ENCODE results near the gene ANKRD11. TPM values are rescaled to one million over a fixed set of nuclear protein-coding genes. Genes with fewer than 3 reads are reported as not detected.

Gene ANKRD11
- total RNA-seq, 4 donors from 2014 or later: 67.0 to 107 (median 88.9) TPM

GRCh38 chr16:89317729-89318429, 172.5 kb downstream of the ANKRD11 start:
- no peak for ATAC-seq
- 79 to 87% methylated on average over 7 to 20 of the region's 23 CpGs for WGBS, 2 donors (ENCODE audit: low coverage in 1 of 2)
- no peak overlapping the region for H3K27ac ChIP-seq
- TF ChIP-seq POLR2A (IDR thresholded peaks at IDR 0.05) (no peak), POLR2AphosphoS5 (IDR thresholded peaks at IDR 0.05) (no peak)
- H3K9me3 ChIP-seq: no peaks in the 10 kb centered on the region
- H3K36me3 ChIP-seq: peaks cover 0 to 17% of the 10 kb centered on the region in 2 donors
- H3K4me3 ChIP-seq: no peak overlapping the region
- H3K4me1 ChIP-seq: peaks cover 0 to 92% (median 71%) of the 10 kb centered on the region in 3 donors
- no peaks in the 10 kb centered on the region for H3K27me3 ChIP-seq

- peaks cover 0 to 85% (median 64%) of the 10 kb centered on the region in 3 donors for H3K4me1 ChIP-seq
- H3K4me3 ChIP-seq: no peak overlapping the region
- TF ChIP-seq EP300 (IDR thresholded peaks at IDR 0.05) (no peak), POLR2A (IDR thresholded peaks at IDR 0.05) (no peak), POLR2AphosphoS5 (IDR thresholded peaks at IDR 0.05) (no peak), CTCF (IDR thresholded peaks at IDR 0.05) (no peak)
- no peaks in the 10 kb centered on the region for H3K27me3 ChIP-seq
- WGBS, 2 donors (ENCODE audit: low coverage in 1 of 2): 69 to 85% methylated on average over 5 of the region's 12 CpGs
- H3K9me3 ChIP-seq: no peaks in the 10 kb centered on the region
- H3K36me3 ChIP-seq: peaks cover 0 to 24% of the 10 kb centered on the region in 2 donors
- ATAC-seq: no peak
- peak overlapping the region in 2 of 4 donors; percentile 12 to 38 for H3K27ac ChIP-seq
Measured at GRCh38 chr16:89317101-89317671, 173.2 kb downstream of the ANKRD11 start.

- Histone ChIP-seq H3K9me3 (no peaks in the 10 kb centered on the region), H3K4me3 (no peak overlapping the region), H3K27me3 (no peaks in the 10 kb centered on the region), H3K4me1 (peaks cover 0 to 80% (median 60%) of the 10 kb centered on the region in 3 donors), H3K27ac (peak overlapping the region in 2 of 4 donors; percentile 12 to 38), H3K36me3 (peaks cover 0 to 29% of the 10 kb centered on the region in 2 donors)
- WGBS, 2 donors (ENCODE audit: low coverage in 1 of 2): 86 to 89% methylated on average over 6 of the region's 14 CpGs
- no peak for ATAC-seq
- TF ChIP-seq POLR2AphosphoS5 (IDR thresholded peaks at IDR 0.05): no peak
- no peak for TF ChIP-seq EP300 (IDR thresholded peaks at IDR 0.05)
- TF ChIP-seq POLR2A (IDR thresholded peaks at IDR 0.05): no peak
- TF ChIP-seq CTCF (IDR thresholded peaks at IDR 0.05): no peak
Measured at GRCh38 chr16:89316701-89317100, 173.7 kb downstream of the ANKRD11 start.

GRCh38 chr16:89315791-89316581, 174.4 kb downstream of the ANKRD11 start:
- H3K27me3 ChIP-seq: no peaks in the 10 kb centered on the region
- H3K36me3 ChIP-seq: peaks cover 0 to 31% of the 10 kb centered on the region in 2 donors
- TF ChIP-seq EP300 (IDR thresholded peaks at IDR 0.05) (no peak), POLR2A (IDR thresholded peaks at IDR 0.05) (no peak), POLR2AphosphoS5 (IDR thresholded peaks at IDR 0.05) (peak; percentile 33)
- H3K27ac ChIP-seq: peak overlapping the region in 3 of 4 donors; percentile 6 to 53 (median 48)
- no peak overlapping the region for H3K4me3 ChIP-seq
- 65 to 77% methylated on average over 3 to 5 of the region's 20 CpGs for WGBS, 2 donors (ENCODE audit: low coverage in 1 of 2)
- no peaks in the 10 kb centered on the region for H3K9me3 ChIP-seq
- peaks cover 0 to 73% (median 52%) of the 10 kb centered on the region in 3 donors for H3K4me1 ChIP-seq
- ATAC-seq: peak; percentile 56

- 72% methylated on average over 8 of the region's 19 CpGs; no CpG with 5 or more reads in 1 of the 2 donors for WGBS, 2 donors (ENCODE audit: low coverage in 1 of 2)
- Histone ChIP-seq H3K27ac (peak overlapping the region in 3 of 4 donors; percentile 6 to 53 (median 48)), H3K27me3 (no peaks in the 10 kb centered on the region), H3K4me1 (peaks cover 0 to 66% (median 45%) of the 10 kb centered on the region in 3 donors), H3K9me3 (no peaks in the 10 kb centered on the region), H3K4me3 (no peak overlapping the region), H3K36me3 (peaks cover 0 to 31% of the 10 kb centered on the region in 2 donors)
- ATAC-seq: no peak
- no peak for TF ChIP-seq POLR2AphosphoS5 (IDR thresholded peaks at IDR 0.05)
- TF ChIP-seq POLR2A (IDR thresholded peaks at IDR 0.05): no peak
- no peak for TF ChIP-seq EP300 (IDR thresholded peaks at IDR 0.05)
- no peak for TF ChIP-seq CTCF (IDR thresholded peaks at IDR 0.05)
Measured at GRCh38 chr16:89315271-89315670, 175.1 kb downstream of the ANKRD11 start.
